Measurements from ENCODE around the gene BHLHA9. TPM values are rescaled to one million over a fixed set of nuclear protein-coding genes. Genes with fewer than 3 reads are reported as not detected.

The BHLHA9 gene
- total RNA-seq (ENCODE audit: low replicate concordance), result not detected in 2 replicates

DNA sequence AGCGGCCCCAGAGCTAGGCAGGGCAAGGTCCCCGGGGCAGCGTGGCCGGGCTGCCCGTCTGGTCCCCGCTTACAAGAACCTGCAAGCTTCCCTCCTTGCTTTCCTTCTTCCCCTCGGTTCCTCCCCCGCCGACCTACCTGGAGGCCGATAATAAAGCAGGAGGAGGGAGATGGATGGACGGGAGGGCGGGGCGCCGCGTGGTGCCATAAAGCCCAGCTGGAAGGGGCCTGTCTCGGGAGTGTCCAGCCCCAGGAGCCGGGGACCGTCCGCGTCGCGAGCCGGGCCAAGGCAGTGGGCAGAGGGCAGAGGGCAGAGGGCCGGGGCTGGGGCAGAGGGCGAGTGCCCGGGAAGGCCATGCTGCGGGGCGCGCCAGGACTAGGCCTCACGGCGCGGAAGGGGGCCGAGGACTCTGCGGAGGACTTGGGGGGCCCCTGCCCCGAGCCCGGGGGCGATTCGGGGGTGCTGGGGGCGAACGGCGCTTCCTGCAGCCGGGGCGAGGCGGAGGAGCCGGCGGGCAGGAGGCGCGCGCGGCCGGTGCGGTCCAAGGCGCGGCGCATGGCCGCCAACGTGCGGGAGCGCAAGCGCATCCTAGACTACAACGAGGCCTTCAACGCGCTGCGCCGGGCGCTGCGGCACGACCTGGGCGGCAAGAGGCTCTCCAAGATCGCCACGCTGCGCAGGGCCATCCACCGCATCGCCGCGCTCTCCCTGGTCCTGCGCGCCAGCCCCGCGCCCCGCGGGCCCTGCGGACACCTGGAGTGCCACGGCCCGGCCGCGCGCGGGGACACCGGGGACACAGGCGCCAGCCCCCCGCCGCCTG lies at the start of gene BHLHA9:
BHLHA9 (plus strand) TSS at position 235 of the 820 bp plus-strand sequence; CDS start at position 355, 120 bp downstream.

Other genes with a start within 250 kb of the BHLHA9 start
- gene ABR, start 90.5 kb upstream of the BHLHA9 start, total RNA-seq (ENCODE audit: low replicate concordance), result 46.0 and 75.9 TPM in 2 replicates
- gene TRARG1, start 9.2 kb downstream of the BHLHA9 start, total RNA-seq (ENCODE audit: low replicate concordance), result not detected in 2 replicates
- 318 and 384 TPM in 2 replicates for gene YWHAE, start 129.8 kb downstream of the BHLHA9 start, total RNA-seq (ENCODE audit: low replicate concordance)
- 87.8 and 98.9 TPM in 2 replicates for gene CRK, start 185.8 kb downstream of the BHLHA9 start, total RNA-seq (ENCODE audit: low replicate concordance)
- gene MYO1C, start 222.2 kb downstream of the BHLHA9 start, total RNA-seq (ENCODE audit: low replicate concordance), result 170 and 286 TPM in 2 replicates
- 29.7 and 31.1 TPM in 2 replicates for gene INPP5K, start 246.2 kb downstream of the BHLHA9 start, total RNA-seq (ENCODE audit: low replicate concordance)

Measured in smooth muscle cell of the coronary artery (primary cell).